Kidney epithelial cell (primary cell): ENCODE data around the gene TMEM144. TPM values are rescaled to one million over a fixed set of nuclear protein-coding genes. Genes with fewer than 3 reads are reported as not detected.

Experiments
- DNase-seq: peaks from one replicate; pipeline ENCODE4 v3.0.0-alpha.2; 2010; ENCODE audit warnings: low read depth
- H3K27me3 ChIP-seq: 2 replicates; pipeline ENCODE4 v1.6.0; 2011; ENCODE audit warnings: low read length; ENCODE audit not compliant: control insufficient read depth, insufficient read depth
- H3K36me3 ChIP-seq: 2 replicates; pipeline ENCODE4 v1.5.1; 2011; ENCODE audit warnings: low read length; ENCODE audit not compliant: control insufficient read depth, insufficient read depth
- H3K4me3 ChIP-seq: 2 replicates; pipeline ENCODE4 v1.5.1; 2011; ENCODE audit warnings: low read depth, mild to moderate bottlenecking, control low read depth, low read length
- CTCF ChIP-seq: IDR thresholded peaks from 2 replicates; pipeline ENCODE4 v1.5.1; 2011; ENCODE audit warnings: mild to moderate bottlenecking, moderate library complexity, low read length, control low read depth, inconsistent platforms; ENCODE audit not compliant: insufficient read depth, poor library complexity, severe bottlenecking
- total RNA-seq: library from RNA; depleted of rRNA; stranded (reverse); fragments of >200 nt; gene quantifications from 2 replicates; pipeline ENCODE4 v1.2.3, GENCODE V29; 2015

The TMEM144 gene
- total RNA-seq: 8.4 and 12.2 TPM in 2 replicates

GRCh38 chr4:158209825-158210807, at the start of gene TMEM144:
TMEM144 (plus strand) TSS chr4:158210486; CDS start chr4:158212668, 2,182 bp downstream.
- peak; percentile 78 for DNase-seq
- Histone ChIP-seq H3K27me3 (no peaks in the 10 kb centered on the region), H3K36me3 (no peaks in the 10 kb centered on the region), H3K4me3 (peak within 1 kb of the TSS; percentile 38)
- peak; percentile 21 for TF ChIP-seq CTCF

GRCh38 chr4:158161551-158162354, 48.5 kb upstream of the TMEM144 start:
- no peak for TF ChIP-seq CTCF
- H3K36me3 ChIP-seq: no peaks in the 10 kb centered on the region
- peak; percentile 93 for DNase-seq
- no peak overlapping the region for H3K4me3 ChIP-seq
- H3K27me3 ChIP-seq: no peaks in the 10 kb centered on the region

GRCh38 chr4:158162631-158163030, 47.7 kb upstream of the TMEM144 start:
- no peak overlapping the region for H3K4me3 ChIP-seq
- no peaks in the 10 kb centered on the region for H3K27me3 ChIP-seq
- DNase-seq: peak; percentile 42
- TF ChIP-seq CTCF: no peak
- H3K36me3 ChIP-seq: no peaks in the 10 kb centered on the region

GRCh38 chr4:158163941-158164767, 46.1 kb upstream of the TMEM144 start:
- H3K36me3 ChIP-seq: no peaks in the 10 kb centered on the region
- no peaks in the 10 kb centered on the region for H3K27me3 ChIP-seq
- no peak for TF ChIP-seq CTCF
- no peak overlapping the region for H3K4me3 ChIP-seq
- no peak for DNase-seq

GRCh38 chr4:158164768-158165213, 45.5 kb upstream of the TMEM144 start:
- DNase-seq: no peak
- no peak for TF ChIP-seq CTCF
- Histone ChIP-seq H3K27me3 (no peaks in the 10 kb centered on the region), H3K36me3 (no peaks in the 10 kb centered on the region), H3K4me3 (no peak overlapping the region)
